MCF 10A (cell line): Measurements from ENCODE around the gene PARD3. TPM values are rescaled to one million over a fixed set of nuclear protein-coding genes. Genes with fewer than 3 reads are reported as not detected.

Experiments
- BruUV-seq: library from RNA; stranded (reverse); fragments of 400-500 nt; replicated peaks from 2 replicates; lab custom pipeline; 2021; lab: Mats Ljungman, UMichigan
- CTCF ChIA-PET: fragments of 300-600 bp; sonication (Branson Sonifier 250); formaldehyde crosslinking; extraction: SDS; loops from one replicate; lab custom pipeline; 2021; ENCODE audit warnings: antibody characterized with exemption, inconsistent platforms; lab: Yijun Ruan, JAX
- POLR2A ChIA-PET: fragments of 300-600, 350-650 bp; sonication (Branson Sonifier 250); formaldehyde crosslinking; extraction: SDS; loops from one replicate; lab custom pipeline; 2020; ENCODE audit warnings: antibody characterized with exemption, inconsistent platforms; lab: Yijun Ruan, JAX
- DNase-seq: peaks from one replicate; pipeline ENCODE4 v3.0.0-alpha.2; 2018; ENCODE audit not compliant: unreplicated experiment
- H3K27ac Mint-ChIP-seq: one replicate; pipeline ENCODE4 v1.8.0; 2022; ENCODE audit warnings: mild to moderate bottlenecking, low read depth, mixed read lengths; ENCODE audit not compliant: unreplicated experiment
- H3K27me3 Mint-ChIP-seq: one replicate; pipeline ENCODE4 v1.8.0; 2022; ENCODE audit warnings: mixed read lengths; ENCODE audit not compliant: insufficient read depth, unreplicated experiment
- H3K36me3 Mint-ChIP-seq: one replicate; pipeline ENCODE4 v1.8.0; 2022; ENCODE audit warnings: mild to moderate bottlenecking, moderate library complexity, mixed read lengths; ENCODE audit not compliant: insufficient read depth, unreplicated experiment
- H3K4me1 Mint-ChIP-seq: one replicate; pipeline ENCODE4 v1.8.0; 2022; ENCODE audit warnings: mixed read lengths; ENCODE audit not compliant: insufficient read depth, unreplicated experiment
- H3K4me3 Mint-ChIP-seq: one replicate; pipeline ENCODE4 v1.8.0; 2022; ENCODE audit warnings: mild to moderate bottlenecking, moderate library complexity, mixed read lengths; ENCODE audit not compliant: unreplicated experiment
- H3K9me3 Mint-ChIP-seq: one replicate; pipeline ENCODE4 v1.8.0; 2022; ENCODE audit warnings: mixed read lengths; ENCODE audit not compliant: unreplicated experiment
- intact Hi-C: fragments of 100-400 bp; cut with micrococcal nuclease; formaldehyde crosslinking; loops from 2 replicates; pipeline ENCODE4 v1.14.1; 2022
- total RNA-seq: library from RNA; stranded (reverse); gene quantifications from 2 replicates; pipeline ENCODE4 v1.2.3, GENCODE V29; 2022
- TF ChIP-seq, protein P1 (sequence below): fragments of 200-600 bp; IDR thresholded peaks from one replicate; pipeline ENCODE4 v1.8.0; 2022; ENCODE audit warnings: antibody characterized with exemption, mild to moderate bottlenecking; ENCODE audit not compliant: unreplicated experiment

Gene PARD3
- total RNA-seq, 1 experiment from 2014 or later = 70.0 TPM

DNA sequence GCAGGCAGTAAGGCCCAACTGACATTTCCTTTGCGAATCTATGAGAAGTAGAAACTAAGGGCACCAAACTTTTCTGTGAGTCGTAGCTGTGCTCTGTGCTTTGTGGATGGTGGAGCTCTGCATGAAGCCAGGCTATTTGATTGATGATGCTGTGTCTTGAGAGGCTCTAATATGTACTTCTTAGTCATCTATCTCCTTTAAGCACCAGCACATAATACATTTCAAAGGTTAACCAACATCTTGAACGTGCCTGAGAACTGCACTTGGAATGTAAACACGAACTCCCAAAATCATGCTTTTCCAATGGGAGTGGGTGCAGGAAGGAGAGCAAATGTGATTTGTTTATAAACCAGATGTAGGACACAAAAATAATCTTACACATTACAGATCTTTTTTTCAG, 411.6 kb downstream of the PARD3 start:
- Mint-ChIP-seq H3K4me1 (peaks cover 20% of the 10 kb centered on the region), H3K9me3 (no peaks in the 10 kb centered on the region), H3K36me3 (peaks cover 12% of the 10 kb centered on the region), H3K27me3 (no peaks in the 10 kb centered on the region), H3K27ac (no peak overlapping the region), H3K4me3 (no peak overlapping the region)
- no peak for DNase-seq
- POLR2A ChIA-PET = no interaction called here
- intact Hi-C loops = no loop called here
- TF ChIP-seq, protein P1, sequence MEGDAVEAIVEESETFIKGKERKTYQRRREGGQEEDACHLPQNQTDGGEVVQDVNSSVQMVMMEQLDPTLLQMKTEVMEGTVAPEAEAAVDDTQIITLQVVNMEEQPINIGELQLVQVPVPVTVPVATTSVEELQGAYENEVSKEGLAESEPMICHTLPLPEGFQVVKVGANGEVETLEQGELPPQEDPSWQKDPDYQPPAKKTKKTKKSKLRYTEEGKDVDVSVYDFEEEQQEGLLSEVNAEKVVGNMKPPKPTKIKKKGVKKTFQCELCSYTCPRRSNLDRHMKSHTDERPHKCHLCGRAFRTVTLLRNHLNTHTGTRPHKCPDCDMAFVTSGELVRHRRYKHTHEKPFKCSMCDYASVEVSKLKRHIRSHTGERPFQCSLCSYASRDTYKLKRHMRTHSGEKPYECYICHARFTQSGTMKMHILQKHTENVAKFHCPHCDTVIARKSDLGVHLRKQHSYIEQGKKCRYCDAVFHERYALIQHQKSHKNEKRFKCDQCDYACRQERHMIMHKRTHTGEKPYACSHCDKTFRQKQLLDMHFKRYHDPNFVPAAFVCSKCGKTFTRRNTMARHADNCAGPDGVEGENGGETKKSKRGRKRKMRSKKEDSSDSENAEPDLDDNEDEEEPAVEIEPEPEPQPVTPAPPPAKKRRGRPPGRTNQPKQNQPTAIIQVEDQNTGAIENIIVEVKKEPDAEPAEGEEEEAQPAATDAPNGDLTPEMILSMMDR = no peak
- no TSS peak for BruUV-seq
- CTCF ChIA-PET = no interaction called here

DNA sequence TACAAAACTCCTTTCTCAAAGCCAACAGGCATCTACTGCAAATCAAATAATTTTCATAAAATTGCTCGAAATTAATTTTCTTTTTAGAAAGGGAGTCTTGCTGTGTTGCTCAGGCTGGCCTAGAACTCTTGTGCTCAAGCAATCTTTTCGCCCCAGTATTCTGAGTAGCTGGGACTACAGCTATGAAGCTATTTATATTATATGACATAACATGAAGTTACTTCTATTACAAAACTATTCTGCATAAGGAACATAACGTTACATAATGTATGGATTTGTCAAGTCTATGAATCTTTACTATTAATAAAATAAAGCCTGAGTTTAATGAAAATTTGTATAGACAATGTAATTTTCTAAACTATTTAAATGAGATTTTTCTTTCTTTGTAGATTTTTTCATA, 415.0 kb downstream of the PARD3 start:
- Mint-ChIP-seq H3K27ac (no peak overlapping the region), H3K27me3 (no peaks in the 10 kb centered on the region), H3K9me3 (no peaks in the 10 kb centered on the region), H3K4me1 (no peaks in the 10 kb centered on the region), H3K4me3 (no peak overlapping the region), H3K36me3 (peaks cover 12% of the 10 kb centered on the region)
- ChIA-PET POLR2A (interaction anchor here (0.9 kb wide), 1 partner anchor 90 kb away, joined by 3 read pairs; no protein-coding TSS in a partner anchor), CTCF (no interaction called here)
- TSS peak; percentile 8 for BruUV-seq
- TF ChIP-seq, protein P1 = no peak
- intact Hi-C loops = no loop called here
- DNase-seq = no peak

DNA sequence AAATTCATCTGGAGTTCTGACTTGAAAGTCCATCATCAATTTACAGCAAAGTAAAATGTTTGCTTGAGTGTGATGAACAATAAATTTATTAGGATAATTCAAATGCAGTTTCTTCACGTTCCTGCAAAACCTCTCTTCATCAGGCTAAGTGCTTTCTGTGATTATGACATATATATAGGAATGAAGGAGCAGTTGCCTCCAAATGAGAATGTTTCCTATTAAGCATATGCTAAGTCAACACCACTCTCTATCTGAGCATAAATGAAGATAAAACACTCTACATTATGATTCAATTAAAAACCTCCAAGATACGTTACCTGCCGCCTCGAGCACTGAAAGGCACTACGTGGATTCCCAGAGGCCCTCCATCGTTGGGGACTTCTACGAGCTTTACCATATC, 416.1 kb downstream of the PARD3 start:
- H3K27ac Mint-ChIP-seq = no peak overlapping the region
- BruUV-seq = no TSS peak
- H3K4me3 Mint-ChIP-seq = no peak overlapping the region
- peaks cover 18% of the 10 kb centered on the region for H3K36me3 Mint-ChIP-seq
- no peak for DNase-seq
- ChIA-PET CTCF (no interaction called here), POLR2A (no interaction called here)
- no peaks in the 10 kb centered on the region for H3K9me3 Mint-ChIP-seq
- TF ChIP-seq, protein P1 = no peak
- no peaks in the 10 kb centered on the region for H3K27me3 Mint-ChIP-seq
- no peaks in the 10 kb centered on the region for H3K4me1 Mint-ChIP-seq
- intact Hi-C loops = no loop called here

DNA sequence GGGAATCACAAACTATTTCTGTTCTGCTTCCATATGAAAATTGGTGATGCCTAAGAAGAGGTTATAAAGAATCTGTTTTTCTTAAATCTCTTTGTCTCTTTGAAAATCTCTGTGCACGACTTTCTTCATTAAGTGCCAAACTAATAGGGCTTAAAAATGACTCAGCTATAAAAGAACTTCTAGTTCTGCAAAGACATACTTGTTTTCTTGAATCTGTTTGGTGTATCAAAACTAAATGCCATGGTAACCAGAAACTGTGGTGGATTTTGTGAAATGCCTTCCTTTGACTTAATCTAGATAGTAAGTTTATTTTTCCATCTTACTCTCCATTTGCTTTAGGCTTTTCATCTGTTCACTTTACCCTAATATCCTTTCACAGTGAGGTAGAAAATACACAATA, 417.8 kb downstream of the PARD3 start:
- TF ChIP-seq, protein P1 = no peak
- ChIA-PET CTCF (no interaction called here), POLR2A (no interaction called here)
- intact Hi-C loops = no loop called here
- no peak for DNase-seq
- H3K27me3 Mint-ChIP-seq = no peaks in the 10 kb centered on the region
- H3K4me3 Mint-ChIP-seq = no peak overlapping the region
- peaks cover 18% of the 10 kb centered on the region for H3K36me3 Mint-ChIP-seq
- no peaks in the 10 kb centered on the region for H3K4me1 Mint-ChIP-seq
- H3K9me3 Mint-ChIP-seq = no peaks in the 10 kb centered on the region
- H3K27ac Mint-ChIP-seq = peak overlapping the region; percentile 13
- no TSS peak for BruUV-seq
